ENCODE measurements around the gene S100B. TPM values are rescaled to one million over a fixed set of nuclear protein-coding genes. Genes with fewer than 3 reads are reported as not detected.

Gene S100B
- total RNA-seq, 1 donor from 2014 or later: not detected

- no peaks in the 10 kb centered on the region for H3K27me3 ChIP-seq (ENCODE audit: control insufficient read depth, insufficient read depth, low read length)
- DNase-seq (ENCODE audit: low read depth): no peak
- H3K36me3 ChIP-seq (ENCODE audit: control insufficient read depth, insufficient read depth, low read length): no peaks in the 10 kb centered on the region
- TF ChIP-seq, protein P1, sequence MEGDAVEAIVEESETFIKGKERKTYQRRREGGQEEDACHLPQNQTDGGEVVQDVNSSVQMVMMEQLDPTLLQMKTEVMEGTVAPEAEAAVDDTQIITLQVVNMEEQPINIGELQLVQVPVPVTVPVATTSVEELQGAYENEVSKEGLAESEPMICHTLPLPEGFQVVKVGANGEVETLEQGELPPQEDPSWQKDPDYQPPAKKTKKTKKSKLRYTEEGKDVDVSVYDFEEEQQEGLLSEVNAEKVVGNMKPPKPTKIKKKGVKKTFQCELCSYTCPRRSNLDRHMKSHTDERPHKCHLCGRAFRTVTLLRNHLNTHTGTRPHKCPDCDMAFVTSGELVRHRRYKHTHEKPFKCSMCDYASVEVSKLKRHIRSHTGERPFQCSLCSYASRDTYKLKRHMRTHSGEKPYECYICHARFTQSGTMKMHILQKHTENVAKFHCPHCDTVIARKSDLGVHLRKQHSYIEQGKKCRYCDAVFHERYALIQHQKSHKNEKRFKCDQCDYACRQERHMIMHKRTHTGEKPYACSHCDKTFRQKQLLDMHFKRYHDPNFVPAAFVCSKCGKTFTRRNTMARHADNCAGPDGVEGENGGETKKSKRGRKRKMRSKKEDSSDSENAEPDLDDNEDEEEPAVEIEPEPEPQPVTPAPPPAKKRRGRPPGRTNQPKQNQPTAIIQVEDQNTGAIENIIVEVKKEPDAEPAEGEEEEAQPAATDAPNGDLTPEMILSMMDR (IDR thresholded peaks at IDR 0.05; ENCODE audit: insufficient read depth, low read length, poor library complexity, severe bottlenecking): no peak
- H3K4me3 ChIP-seq (ENCODE audit: low read depth, low read length): no peak overlapping the region
These were observed 21.7 kb upstream of the S100B start for GRCh38 chr21:46626536-46626935.

- Histone ChIP-seq H3K36me3 (ENCODE audit: control insufficient read depth, insufficient read depth, low read length) (no peaks in the 10 kb centered on the region), H3K4me3 (ENCODE audit: low read depth, low read length) (no peak overlapping the region), H3K27me3 (ENCODE audit: control insufficient read depth, insufficient read depth, low read length) (no peaks in the 10 kb centered on the region)
- TF ChIP-seq, protein P1 (IDR thresholded peaks at IDR 0.05; ENCODE audit: insufficient read depth, low read length, poor library complexity, severe bottlenecking): no peak
- no peak for DNase-seq (ENCODE audit: low read depth)
These were observed 20.9 kb upstream of the S100B start for GRCh38 chr21:46625759-46626158.

- no peak overlapping the region for H3K4me3 ChIP-seq (ENCODE audit: low read depth, low read length)
- no peaks in the 10 kb centered on the region for H3K36me3 ChIP-seq (ENCODE audit: control insufficient read depth, insufficient read depth, low read length)
- no peak for DNase-seq (ENCODE audit: low read depth)
- H3K27me3 ChIP-seq (ENCODE audit: control insufficient read depth, insufficient read depth, low read length): no peaks in the 10 kb centered on the region
- TF ChIP-seq, protein P1 (IDR thresholded peaks at IDR 0.05; ENCODE audit: insufficient read depth, low read length, poor library complexity, severe bottlenecking): no peak
These were observed 19.2 kb upstream of the S100B start for GRCh38 chr21:46624050-46624449.

GRCh38 chr21:46622226-46622625 lies 17.3 kb upstream of the S100B start:
- Histone ChIP-seq H3K4me3 (ENCODE audit: low read depth, low read length) (no peak overlapping the region), H3K36me3 (ENCODE audit: control insufficient read depth, insufficient read depth, low read length) (no peaks in the 10 kb centered on the region), H3K27me3 (ENCODE audit: control insufficient read depth, insufficient read depth, low read length) (no peaks in the 10 kb centered on the region)
- TF ChIP-seq, protein P1 (IDR thresholded peaks at IDR 0.05; ENCODE audit: insufficient read depth, low read length, poor library complexity, severe bottlenecking): no peak
- DNase-seq (ENCODE audit: low read depth): no peak

- Histone ChIP-seq H3K36me3 (ENCODE audit: control insufficient read depth, insufficient read depth, low read length) (no peaks in the 10 kb centered on the region), H3K27me3 (ENCODE audit: control insufficient read depth, insufficient read depth, low read length) (no peaks in the 10 kb centered on the region), H3K4me3 (ENCODE audit: low read depth, low read length) (no peak overlapping the region)
- TF ChIP-seq, protein P1 (IDR thresholded peaks at IDR 0.05; ENCODE audit: insufficient read depth, low read length, poor library complexity, severe bottlenecking): no peak
- DNase-seq (ENCODE audit: low read depth): no peak
These were observed 16.7 kb upstream of the S100B start for GRCh38 chr21:46621457-46622182.

DNA sequence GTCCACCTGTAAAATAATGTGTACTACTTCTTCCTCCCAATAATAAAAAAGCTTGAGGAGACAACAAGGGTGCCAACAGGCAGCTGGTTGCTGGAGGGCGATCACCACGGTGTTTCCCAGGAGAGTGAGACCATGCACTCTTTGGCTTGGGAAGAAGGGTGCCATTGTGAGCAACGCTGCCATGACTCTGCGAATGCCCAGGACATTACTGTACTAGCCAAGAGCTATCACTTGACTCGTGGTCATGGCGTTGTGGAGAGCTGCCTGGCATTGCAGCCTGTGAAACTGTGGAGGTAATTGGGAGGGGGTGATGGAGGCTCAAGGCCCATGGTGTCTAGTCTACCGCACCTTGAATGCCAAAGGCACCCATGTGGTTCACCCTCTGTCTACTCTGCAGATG lies 16.0 kb upstream of the S100B start:
- Histone ChIP-seq H3K36me3 (ENCODE audit: control insufficient read depth, insufficient read depth, low read length) (no peaks in the 10 kb centered on the region), H3K4me3 (ENCODE audit: low read depth, low read length) (no peak overlapping the region), H3K27me3 (ENCODE audit: control insufficient read depth, insufficient read depth, low read length) (no peaks in the 10 kb centered on the region)
- DNase-seq (ENCODE audit: low read depth): no peak
- TF ChIP-seq, protein P1 (IDR thresholded peaks at IDR 0.05; ENCODE audit: insufficient read depth, low read length, poor library complexity, severe bottlenecking): no peak
